ENCODE results near the gene ANKRD18A.

GRCh38 chr9:38659538-38659937 is 39.1 kb upstream of the ANKRD18A start:
- TF ChIP-seq, protein P1, sequence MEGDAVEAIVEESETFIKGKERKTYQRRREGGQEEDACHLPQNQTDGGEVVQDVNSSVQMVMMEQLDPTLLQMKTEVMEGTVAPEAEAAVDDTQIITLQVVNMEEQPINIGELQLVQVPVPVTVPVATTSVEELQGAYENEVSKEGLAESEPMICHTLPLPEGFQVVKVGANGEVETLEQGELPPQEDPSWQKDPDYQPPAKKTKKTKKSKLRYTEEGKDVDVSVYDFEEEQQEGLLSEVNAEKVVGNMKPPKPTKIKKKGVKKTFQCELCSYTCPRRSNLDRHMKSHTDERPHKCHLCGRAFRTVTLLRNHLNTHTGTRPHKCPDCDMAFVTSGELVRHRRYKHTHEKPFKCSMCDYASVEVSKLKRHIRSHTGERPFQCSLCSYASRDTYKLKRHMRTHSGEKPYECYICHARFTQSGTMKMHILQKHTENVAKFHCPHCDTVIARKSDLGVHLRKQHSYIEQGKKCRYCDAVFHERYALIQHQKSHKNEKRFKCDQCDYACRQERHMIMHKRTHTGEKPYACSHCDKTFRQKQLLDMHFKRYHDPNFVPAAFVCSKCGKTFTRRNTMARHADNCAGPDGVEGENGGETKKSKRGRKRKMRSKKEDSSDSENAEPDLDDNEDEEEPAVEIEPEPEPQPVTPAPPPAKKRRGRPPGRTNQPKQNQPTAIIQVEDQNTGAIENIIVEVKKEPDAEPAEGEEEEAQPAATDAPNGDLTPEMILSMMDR (IDR thresholded peaks at IDR 0.05 in 8 of 11, conservative IDR thresholded peaks at IDR 0.05 in 3 of 11) = no peak
- TF ChIP-seq POLR2A (IDR thresholded peaks at IDR 0.05) = no peak
- no peak for TF ChIP-seq POLR2AphosphoS5 (IDR thresholded peaks at IDR 0.05)

All from spleen (tissue), 7 donors.